ENCODE data around the gene CNR2. TPM values are rescaled to one million over a fixed set of nuclear protein-coding genes. Genes with fewer than 3 reads are reported as not detected.

Gene CNR2
- total RNA-seq, 1 donor from 2014 or later = 0.05 TPM

- Mint-ChIP-seq H3K9me3 (no peaks in the 10 kb centered on the region), H3K27ac (no peak overlapping the region), H3K36me3 (ENCODE audit: low read depth) (no peaks in the 10 kb centered on the region), H3K4me1 (ENCODE audit: low read depth) (no peaks in the 10 kb centered on the region), H3K4me3 (ENCODE audit: low read depth) (no peak overlapping the region), H3K27me3 (ENCODE audit: low read depth) (peaks cover 15% of the 10 kb centered on the region)
- intact Hi-C loops (cut with micrococcal nuclease) = no loop called here
- DNase-seq (ENCODE audit: low spot score) = no peak
These were observed 17.1 kb upstream of the CNR2 start for GRCh38 chr1:23930270-23930669.

- H3K9me3 Mint-ChIP-seq = no peaks in the 10 kb centered on the region
- no peak overlapping the region for H3K27ac Mint-ChIP-seq
- H3K4me3 Mint-ChIP-seq (ENCODE audit: low read depth) = no peak overlapping the region
- H3K27me3 Mint-ChIP-seq (ENCODE audit: low read depth) = peaks cover 13% of the 10 kb centered on the region
- no peak for DNase-seq (ENCODE audit: low spot score)
- intact Hi-C loops (cut with micrococcal nuclease) = no loop called here
- no peaks in the 10 kb centered on the region for H3K36me3 Mint-ChIP-seq (ENCODE audit: low read depth)
- no peaks in the 10 kb centered on the region for H3K4me1 Mint-ChIP-seq (ENCODE audit: low read depth)
These were observed 15.6 kb upstream of the CNR2 start for GRCh38 chr1:23928789-23929188.

- no peaks in the 10 kb centered on the region for H3K36me3 Mint-ChIP-seq (ENCODE audit: low read depth)
- H3K27ac Mint-ChIP-seq = no peak overlapping the region
- H3K9me3 Mint-ChIP-seq = no peaks in the 10 kb centered on the region
- H3K4me3 Mint-ChIP-seq (ENCODE audit: low read depth) = no peak overlapping the region
- intact Hi-C loops (cut with micrococcal nuclease) = no loop called here
- H3K4me1 Mint-ChIP-seq (ENCODE audit: low read depth) = no peaks in the 10 kb centered on the region
- no peak for DNase-seq (ENCODE audit: low spot score)
- peaks cover 13% of the 10 kb centered on the region for H3K27me3 Mint-ChIP-seq (ENCODE audit: low read depth)
These were observed 13.9 kb upstream of the CNR2 start for GRCh38 chr1:23927097-23927496.

- Mint-ChIP-seq H3K27ac (no peak overlapping the region), H3K4me3 (ENCODE audit: low read depth) (no peak overlapping the region), H3K27me3 (ENCODE audit: low read depth) (peaks cover 10% of the 10 kb centered on the region), H3K4me1 (ENCODE audit: low read depth) (no peaks in the 10 kb centered on the region), H3K36me3 (ENCODE audit: low read depth) (no peaks in the 10 kb centered on the region), H3K9me3 (no peaks in the 10 kb centered on the region)
- intact Hi-C loops (cut with micrococcal nuclease) = no loop called here
- no peak for DNase-seq (ENCODE audit: low spot score)
These were observed 12.1 kb upstream of the CNR2 start for GRCh38 chr1:23925279-23925678.

GRCh38 chr1:23924601-23925000 is 11.4 kb upstream of the CNR2 start:
- Mint-ChIP-seq H3K4me1 (ENCODE audit: low read depth) (no peaks in the 10 kb centered on the region), H3K36me3 (ENCODE audit: low read depth) (no peaks in the 10 kb centered on the region), H3K9me3 (no peaks in the 10 kb centered on the region), H3K27me3 (ENCODE audit: low read depth) (peaks cover 9% of the 10 kb centered on the region), H3K4me3 (ENCODE audit: low read depth) (no peak overlapping the region), H3K27ac (no peak overlapping the region)
- intact Hi-C loops (cut with micrococcal nuclease) = no loop called here
- no peak for DNase-seq (ENCODE audit: low spot score)

- intact Hi-C loops (cut with micrococcal nuclease) = no loop called here
- peaks cover 6% of the 10 kb centered on the region for H3K27me3 Mint-ChIP-seq (ENCODE audit: low read depth)
- H3K27ac Mint-ChIP-seq = no peak overlapping the region
- H3K4me3 Mint-ChIP-seq (ENCODE audit: low read depth) = no peak overlapping the region
- H3K9me3 Mint-ChIP-seq = no peaks in the 10 kb centered on the region
- no peaks in the 10 kb centered on the region for H3K4me1 Mint-ChIP-seq (ENCODE audit: low read depth)
- no peaks in the 10 kb centered on the region for H3K36me3 Mint-ChIP-seq (ENCODE audit: low read depth)
- no peak for DNase-seq (ENCODE audit: low spot score)
These were observed 10.7 kb upstream of the CNR2 start for GRCh38 chr1:23923592-23924499.

GRCh38 chr1:23922321-23922943 is 9.3 kb upstream of the CNR2 start:
- DNase-seq (ENCODE audit: low spot score) = no peak
- Mint-ChIP-seq H3K27me3 (ENCODE audit: low read depth) (peaks cover 6% of the 10 kb centered on the region), H3K27ac (no peak overlapping the region), H3K36me3 (ENCODE audit: low read depth) (no peaks in the 10 kb centered on the region), H3K4me3 (ENCODE audit: low read depth) (no peak overlapping the region), H3K4me1 (ENCODE audit: low read depth) (no peaks in the 10 kb centered on the region), H3K9me3 (no peaks in the 10 kb centered on the region)
- intact Hi-C loops (cut with micrococcal nuclease) = no loop called here

- peak; percentile 32 for DNase-seq (ENCODE audit: low spot score)
- no peaks in the 10 kb centered on the region for H3K27me3 Mint-ChIP-seq (ENCODE audit: low read depth)
- H3K27ac Mint-ChIP-seq = no peak overlapping the region
- intact Hi-C loops (cut with micrococcal nuclease) = loop anchor here (1.0 to 5.0 kb wide), 3 partner anchors 89 to 144 kb away; partner anchors contain the start of gene HMGCL
- peaks cover 21% of the 10 kb centered on the region for H3K4me1 Mint-ChIP-seq (ENCODE audit: low read depth)
- H3K9me3 Mint-ChIP-seq = no peaks in the 10 kb centered on the region
- no peak overlapping the region for H3K4me3 Mint-ChIP-seq (ENCODE audit: low read depth)
- no peaks in the 10 kb centered on the region for H3K36me3 Mint-ChIP-seq (ENCODE audit: low read depth)
These were observed 3.3 kb upstream of the CNR2 start for GRCh38 chr1:23916209-23917131.

- peaks cover 29% of the 10 kb centered on the region for H3K4me1 Mint-ChIP-seq (ENCODE audit: low read depth)
- no peak overlapping the region for H3K4me3 Mint-ChIP-seq (ENCODE audit: low read depth)
- no peaks in the 10 kb centered on the region for H3K9me3 Mint-ChIP-seq
- no peak overlapping the region for H3K27ac Mint-ChIP-seq
- no peaks in the 10 kb centered on the region for H3K36me3 Mint-ChIP-seq (ENCODE audit: low read depth)
- DNase-seq (ENCODE audit: low spot score) = no peak
- intact Hi-C loops (cut with micrococcal nuclease) = loop anchor here (5.0 kb wide), 1 partner anchor 88 kb away; the partner anchor contains the start of gene HMGCL
- no peaks in the 10 kb centered on the region for H3K27me3 Mint-ChIP-seq (ENCODE audit: low read depth)
These were observed 2.3 kb upstream of the CNR2 start for GRCh38 chr1:23915466-23915865.

- no peak for DNase-seq (ENCODE audit: low spot score)
- Mint-ChIP-seq H3K4me3 (ENCODE audit: low read depth) (no peak overlapping the region), H3K27ac (no peak overlapping the region), H3K9me3 (no peaks in the 10 kb centered on the region), H3K27me3 (ENCODE audit: low read depth) (no peaks in the 10 kb centered on the region), H3K4me1 (ENCODE audit: low read depth) (peaks cover 32% of the 10 kb centered on the region), H3K36me3 (ENCODE audit: low read depth) (no peaks in the 10 kb centered on the region)
- intact Hi-C loops (cut with micrococcal nuclease) = loop anchor here (5.0 kb wide), 1 partner anchor 88 kb away; the partner anchor contains the start of gene HMGCL
These were observed 1.8 kb upstream of the CNR2 start for GRCh38 chr1:23914921-23915320.

- H3K9me3 Mint-ChIP-seq = no peaks in the 10 kb centered on the region
These were observed 1.2 kb downstream of the CNR2 start for GRCh38 chr1:23911921-23912320.

GRCh38 chr1:23910553-23911246 is 2.5 kb downstream of the CNR2 start:
- H3K36me3 Mint-ChIP-seq (ENCODE audit: low read depth) = no peaks in the 10 kb centered on the region
- H3K27ac Mint-ChIP-seq = peak overlapping the region; percentile 48
- H3K4me1 Mint-ChIP-seq (ENCODE audit: low read depth) = peaks cover 45% of the 10 kb centered on the region
- intact Hi-C loops (cut with micrococcal nuclease) = no loop called here
- no peaks in the 10 kb centered on the region for H3K9me3 Mint-ChIP-seq
- DNase-seq (ENCODE audit: low spot score) = no peak
- no peak overlapping the region for H3K4me3 Mint-ChIP-seq (ENCODE audit: low read depth)
- no peaks in the 10 kb centered on the region for H3K27me3 Mint-ChIP-seq (ENCODE audit: low read depth)

More at GRCh38 chr1:23911921-23912320, 1.2 kb downstream of the CNR2 start:
- intact Hi-C loops (cut with micrococcal nuclease) = no loop called here
- Mint-ChIP-seq H3K4me1 (ENCODE audit: low read depth) (peaks cover 47% of the 10 kb centered on the region), H3K27me3 (ENCODE audit: low read depth) (no peaks in the 10 kb centered on the region), H3K27ac (no peak overlapping the region), H3K36me3 (ENCODE audit: low read depth) (no peaks in the 10 kb centered on the region), H3K4me3 (ENCODE audit: low read depth) (no peak overlapping the region)
- no peak for DNase-seq (ENCODE audit: low spot score)

All from activated T-helper 2 cell treated with anti-CD3 and anti-CD28 coated beads, Interferon-gamma antibody, Interleukin-2, Interleukin-4, amounts not matched to agents 10 μg/mL and 5 μg/mL and 100 μg/mL, durations not matched to agents 14 hours and 24 hours and 36 hours (primary cell).